ENCODE data around the gene TWIST2.

TWIST2 gene

GRCh38 chr2:238847841-238848690 lies at the start of gene TWIST2:
TWIST2 (plus strand) TSS chr2:238848085; CDS start chr2:238848216, 131 bp downstream.
- intact Hi-C loops (cut with DNase I): no loop called here
- DNase-seq: peak in 2 of 10 donors; percentile 82 to 86

- DNase-seq: no peak
- intact Hi-C loops (cut with DNase I): no loop called here
Observed at GRCh38 chr2:238801791-238802190, 46.1 kb upstream of the TWIST2 start.

DNA sequence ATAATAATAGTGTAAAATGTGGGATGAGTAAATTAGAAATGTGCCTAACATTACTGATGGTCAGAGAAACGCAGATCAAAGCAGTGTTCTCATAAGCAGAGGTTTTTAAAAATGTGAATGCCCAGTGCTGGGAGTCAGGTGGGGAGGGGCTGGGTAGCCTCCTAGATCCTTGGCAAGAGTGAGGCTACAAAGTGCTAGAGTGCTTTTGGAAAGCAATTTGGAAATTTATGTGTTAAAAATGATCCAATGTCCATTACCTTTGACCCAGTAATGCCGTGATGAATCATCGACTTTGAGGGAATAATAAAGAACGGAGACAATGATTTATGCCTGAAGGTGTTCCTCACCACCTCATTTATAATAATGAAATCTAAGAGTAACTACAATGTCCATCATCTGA lies 44.9 kb upstream of the TWIST2 start:
- DNase-seq: no peak
- intact Hi-C loops (cut with DNase I): no loop called here

DNA sequence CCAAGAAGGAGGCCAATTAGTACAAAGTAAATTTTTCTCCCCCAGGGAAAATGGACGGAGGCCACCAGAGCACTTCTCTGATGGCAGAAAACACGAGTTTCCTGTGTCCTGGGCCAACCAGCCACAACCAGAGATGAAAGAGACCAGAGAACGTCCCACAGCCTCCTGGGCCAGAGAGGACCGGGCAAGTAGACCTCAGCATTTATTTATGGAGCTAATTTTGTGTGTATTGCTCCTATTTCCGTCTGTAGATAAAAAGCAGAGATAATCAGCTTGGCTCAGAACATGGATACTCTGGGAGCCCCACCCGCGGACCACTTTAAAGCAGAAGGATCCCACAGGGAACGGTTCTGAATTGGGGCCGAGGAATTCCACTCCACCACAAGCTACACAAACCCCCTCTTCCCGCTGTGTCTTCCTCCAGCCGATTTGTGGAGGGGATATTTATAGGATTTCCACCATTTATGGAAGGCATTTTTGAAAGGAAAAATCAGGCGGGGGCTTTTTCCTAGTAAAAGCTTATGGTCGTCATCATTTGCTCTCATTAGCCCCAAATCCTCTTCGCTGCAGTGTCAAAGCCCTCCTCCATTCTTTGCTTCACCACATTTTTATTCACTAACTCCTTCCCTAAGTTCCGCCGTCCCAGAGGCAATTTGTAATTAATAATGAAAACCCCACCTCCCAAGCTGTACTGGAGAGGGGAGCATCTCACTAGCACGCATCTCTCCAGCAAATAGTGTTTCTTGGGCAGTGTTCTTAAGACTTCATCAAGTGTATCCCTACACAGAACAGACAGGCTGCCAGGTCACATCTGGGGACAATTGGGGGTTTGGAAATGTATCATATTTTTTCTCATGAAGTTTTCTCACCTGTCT lies 43.7 kb upstream of the TWIST2 start:
- intact Hi-C loops (cut with DNase I): no loop called here
- DNase-seq: no peak

DNA sequence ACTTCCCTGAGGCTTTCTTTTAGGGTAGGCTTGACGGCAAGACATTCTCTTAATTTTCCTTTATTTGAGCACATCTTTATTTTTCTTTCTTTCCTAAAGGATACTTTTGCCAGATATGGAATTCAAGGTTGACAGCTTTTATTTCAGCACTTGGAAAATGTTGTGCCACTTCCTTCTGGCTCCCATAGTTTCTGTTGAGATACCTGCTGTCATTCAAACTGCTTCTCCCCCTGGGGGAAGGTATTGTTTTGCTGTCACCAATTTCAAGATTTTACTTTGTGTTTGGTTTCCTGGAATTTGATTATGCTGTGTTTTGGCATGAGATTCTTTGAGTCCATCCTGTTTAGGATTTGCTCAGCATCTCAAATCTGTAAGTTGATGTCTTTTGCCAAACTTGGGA lies 39.1 kb upstream of the TWIST2 start:
- no peak for DNase-seq

GRCh38 chr2:238810321-238810720 lies 37.6 kb upstream of the TWIST2 start:
- no peak for DNase-seq
- intact Hi-C loops (cut with DNase I): no loop called here

More for the DNA sequence above, 39.1 kb upstream of the TWIST2 start:
- intact Hi-C loops (cut with DNase I): no loop called here

- DNase-seq: no peak
- intact Hi-C loops (cut with DNase I): no loop called here
Observed at GRCh38 chr2:238811293-238811692, 36.6 kb upstream of the TWIST2 start.

- intact Hi-C loops (cut with DNase I): no loop called here
- DNase-seq: no peak
Observed at GRCh38 chr2:238811759-238812158, 36.1 kb upstream of the TWIST2 start.

DNA sequence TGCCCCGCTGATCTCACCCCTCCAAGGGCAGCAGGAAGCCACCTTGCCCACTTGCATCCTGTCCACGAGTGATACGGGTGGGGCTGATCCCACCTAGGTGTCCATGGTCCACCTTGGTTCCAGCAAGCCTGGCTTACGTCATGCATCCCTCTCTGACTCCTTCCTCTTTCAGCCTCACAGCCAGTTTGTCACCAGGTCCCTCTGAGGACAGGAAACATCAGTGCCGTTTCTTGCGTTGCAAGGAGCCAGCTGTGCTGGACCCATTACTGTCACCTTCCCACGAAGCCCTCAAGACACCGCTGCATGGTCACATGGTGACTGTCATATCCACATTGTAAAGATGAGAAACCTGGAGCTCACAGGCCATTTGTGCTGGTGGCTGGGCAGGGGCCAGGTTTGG lies 34.8 kb upstream of the TWIST2 start:
- intact Hi-C loops (cut with DNase I): no loop called here
- no peak for DNase-seq

- intact Hi-C loops (cut with DNase I): no loop called here
- DNase-seq: no peak
Observed at GRCh38 chr2:238814815-238815214, 33.1 kb upstream of the TWIST2 start.

- DNase-seq: no peak
- intact Hi-C loops (cut with DNase I): no loop called here
Observed at GRCh38 chr2:238816291-238816690, 31.6 kb upstream of the TWIST2 start.

GRCh38 chr2:238817382-238817781 lies 30.5 kb upstream of the TWIST2 start:
- intact Hi-C loops (cut with DNase I): no loop called here
- no peak for DNase-seq

DNA sequence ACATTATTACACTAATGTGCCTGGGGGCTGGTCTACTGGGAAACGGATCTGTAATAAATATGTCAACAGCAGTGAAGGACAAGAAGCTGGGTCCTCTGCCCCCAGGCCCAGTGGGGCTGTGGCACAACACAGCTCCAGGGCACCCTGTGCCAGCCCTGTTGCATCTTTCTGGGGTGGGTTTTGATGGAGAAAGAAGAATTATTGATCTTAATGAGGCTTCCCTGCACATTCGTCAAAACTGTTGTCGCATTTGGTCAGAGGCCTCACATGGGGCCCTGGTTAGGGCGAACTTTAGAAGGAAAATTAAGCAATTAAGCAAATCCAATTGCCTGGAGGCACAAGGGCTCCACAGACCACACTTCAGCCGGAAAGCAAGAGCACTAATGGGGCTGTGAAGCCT lies 30.0 kb upstream of the TWIST2 start:
- intact Hi-C loops (cut with DNase I): no loop called here
- no peak for DNase-seq

- no peak for DNase-seq
- intact Hi-C loops (cut with DNase I): no loop called here
Observed at GRCh38 chr2:238818561-238818960, 29.3 kb upstream of the TWIST2 start.

DNA sequence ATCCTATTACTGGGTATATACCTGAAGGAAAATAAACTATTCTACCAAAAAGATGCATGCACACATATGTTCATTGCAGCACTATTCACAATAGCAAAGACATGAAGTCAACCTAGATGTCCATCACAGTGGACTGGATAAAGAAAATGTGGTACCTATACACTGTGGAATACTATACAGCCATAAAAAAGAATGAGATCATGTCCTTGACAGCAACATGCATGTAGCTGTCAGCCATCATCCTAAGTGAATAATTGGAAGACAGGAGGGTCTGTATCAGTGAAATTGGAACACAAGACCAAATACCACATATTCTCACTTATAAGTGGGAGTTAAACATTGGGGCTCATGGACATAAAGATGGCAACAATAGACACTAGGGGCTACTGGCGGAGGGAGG lies 27.7 kb upstream of the TWIST2 start:
- DNase-seq: no peak
- intact Hi-C loops (cut with DNase I): no loop called here

- intact Hi-C loops (cut with DNase I): no loop called here
- no peak for DNase-seq
Observed at GRCh38 chr2:238820916-238821315, 27.0 kb upstream of the TWIST2 start.

DNA sequence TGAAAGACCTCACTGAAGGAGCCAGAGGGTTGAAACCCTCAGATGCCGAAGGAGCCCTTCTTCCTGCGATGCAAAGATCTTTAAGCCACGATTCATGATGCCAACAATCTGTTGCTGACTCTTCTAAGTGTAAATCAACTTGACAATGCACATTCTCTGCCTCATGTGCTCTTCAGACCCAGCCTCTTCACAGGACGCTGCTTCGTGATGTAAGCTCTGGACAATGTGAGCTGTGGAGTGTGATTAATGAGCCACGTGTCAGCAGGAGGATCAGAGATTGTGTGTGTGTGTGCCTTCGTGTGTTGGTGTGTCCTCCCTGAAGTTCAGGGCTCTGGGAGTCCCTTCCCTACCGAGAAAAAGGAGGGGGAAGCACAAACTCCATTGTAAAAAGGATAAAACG lies 26.5 kb upstream of the TWIST2 start:
- intact Hi-C loops (cut with DNase I): no loop called here
- DNase-seq: no peak

DNA sequence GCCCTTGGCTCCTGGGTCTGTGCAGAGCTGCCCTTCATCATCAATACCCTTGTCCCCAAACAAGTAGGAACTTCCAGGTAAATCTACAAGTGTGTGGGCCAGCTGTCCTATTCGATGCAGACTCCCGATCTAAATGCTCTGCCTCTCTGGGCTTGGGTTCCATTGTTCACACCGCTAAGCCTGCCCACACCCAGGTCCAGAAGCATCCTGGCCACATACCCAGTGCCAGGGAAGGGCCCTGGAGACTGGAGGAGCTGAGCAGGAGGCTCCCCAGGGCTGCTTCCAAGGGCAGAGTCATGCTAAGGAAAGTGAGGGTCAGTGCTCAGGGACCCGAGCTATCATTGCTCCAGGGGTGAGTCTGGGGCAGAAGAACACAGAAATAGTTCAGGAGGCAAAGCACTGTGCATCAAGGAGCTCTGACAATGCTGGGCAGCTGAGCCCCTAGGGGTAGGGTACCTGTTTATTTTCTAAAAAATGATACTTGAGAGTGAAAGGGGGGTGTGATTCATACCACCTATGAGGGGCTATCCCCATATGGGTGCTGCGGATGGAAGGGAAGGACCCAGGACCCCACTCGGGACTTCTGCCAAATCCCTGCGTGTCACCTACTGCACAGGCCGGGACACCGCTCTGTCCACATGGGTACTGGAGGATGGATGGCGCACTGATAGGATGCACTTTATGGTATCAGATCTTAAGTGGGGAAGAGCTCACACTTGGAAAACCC lies 25.8 kb upstream of the TWIST2 start:
- no peak for DNase-seq
- intact Hi-C loops (cut with DNase I): no loop called here

DNA sequence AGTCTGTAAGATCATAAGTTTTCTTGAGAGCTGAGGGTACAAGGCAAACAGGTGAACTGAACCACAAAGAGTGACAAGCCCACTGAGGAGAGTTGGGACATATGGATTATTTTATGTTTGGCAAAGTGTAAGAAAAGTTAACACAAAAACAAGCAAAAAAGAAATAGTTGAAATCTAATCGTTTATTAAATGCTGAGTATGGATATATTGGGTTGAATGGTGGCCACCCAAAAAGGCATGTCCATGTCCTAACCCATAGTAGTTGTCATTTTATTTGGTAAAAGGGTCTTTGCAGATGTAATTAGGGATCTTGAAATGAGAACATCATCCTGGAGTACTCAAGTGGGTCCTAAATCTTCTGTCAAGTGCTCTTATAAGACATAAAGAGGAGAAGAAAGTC lies 24.9 kb upstream of the TWIST2 start:
- DNase-seq: no peak
- intact Hi-C loops (cut with DNase I): no loop called here

DNA sequence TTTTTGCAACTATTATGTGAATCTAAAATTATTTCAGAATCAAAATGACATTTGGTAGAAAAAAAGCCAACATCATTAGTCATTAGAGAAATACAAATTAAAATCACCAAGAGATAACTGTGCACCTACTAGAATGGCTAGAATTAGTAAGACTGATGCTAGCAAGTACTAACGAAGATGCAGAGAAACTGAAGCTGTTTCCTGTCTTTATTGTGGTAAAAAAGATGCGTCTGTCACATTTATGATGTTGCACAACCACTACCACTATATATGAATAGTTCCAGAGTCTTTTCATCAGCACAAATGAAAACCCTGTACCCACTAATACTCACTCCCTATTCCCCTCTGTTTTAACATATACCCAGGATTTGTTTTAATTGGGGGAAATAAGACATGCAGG lies 16.7 kb upstream of the TWIST2 start:
- intact Hi-C loops (cut with DNase I): no loop called here
- DNase-seq: no peak

DNA sequence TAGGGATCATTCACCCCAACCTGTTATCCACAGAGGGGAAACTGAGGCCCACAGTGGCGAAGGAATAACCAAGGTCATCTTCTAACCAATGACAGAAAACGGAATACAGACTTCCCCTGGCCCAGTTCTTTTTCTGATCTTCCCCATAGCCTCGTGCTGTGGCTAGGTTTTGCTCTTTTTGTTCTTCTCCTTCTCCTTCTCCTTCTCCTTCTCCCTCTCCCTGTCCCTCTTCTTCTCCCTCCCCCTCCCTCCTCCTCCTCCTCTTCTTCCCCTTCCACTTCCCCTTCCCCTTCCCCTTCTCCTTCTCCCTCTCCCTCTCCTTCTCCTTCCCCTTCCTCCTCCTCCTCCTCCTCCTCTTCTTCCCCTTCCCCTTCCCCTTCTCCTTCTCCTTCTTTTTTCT lies 12.9 kb upstream of the TWIST2 start:
- intact Hi-C loops (cut with DNase I): no loop called here
- DNase-seq: no peak
